Ureter (tissue), 1 donor: ENCODE results near the gene TREML4. TPM values are rescaled to one million over a fixed set of nuclear protein-coding genes. Genes with fewer than 3 reads are reported as not detected.

Experiments used
- DNase-seq: peaks from one replicate; pipeline ENCODE4 v3.0.0-alpha.2; 2020; ENCODE audit warnings: low spot score
- total RNA-seq: library from RNA; stranded (reverse); gene quantifications from one replicate; pipeline ENCODE4 v1.2.4, GENCODE V29; 2023
- donor health status: DM: yes; HTN: yes; CAD: no.

Gene TREML4
- total RNA-seq, 1 donor from 2014 or later = not detected

GRCh38 chr6:41252401-41253169, 24.4 kb downstream of the TREML4 start:
- no peak for DNase-seq

GRCh38 chr6:41255110-41255509, 27.0 kb downstream of the TREML4 start:
- no peak for DNase-seq

GRCh38 chr6:41255638-41256246, 27.6 kb downstream of the TREML4 start:
- DNase-seq = no peak

GRCh38 chr6:41256383-41256782, 28.2 kb downstream of the TREML4 start:
- DNase-seq = no peak

GRCh38 chr6:41257369-41258195, 29.4 kb downstream of the TREML4 start:
- no peak for DNase-seq

- no peak for DNase-seq
Measured at GRCh38 chr6:41258196-41258493, 30.0 kb downstream of the TREML4 start.

- no peak for DNase-seq
Measured at GRCh38 chr6:41262401-41262800, 34.3 kb downstream of the TREML4 start.

- DNase-seq = no peak
Measured at GRCh38 chr6:41263267-41263666, 35.1 kb downstream of the TREML4 start.

- DNase-seq = no peak
Measured at GRCh38 chr6:41266541-41266940, 38.4 kb downstream of the TREML4 start.

- no peak for DNase-seq
Measured at GRCh38 chr6:41268478-41268877, 40.3 kb downstream of the TREML4 start.

GRCh38 chr6:41269166-41269565, 41.0 kb downstream of the TREML4 start:
- DNase-seq = no peak

- peak; percentile 18 for DNase-seq
Measured at GRCh38 chr6:41269716-41270115, 41.6 kb downstream of the TREML4 start.

GRCh38 chr6:41271901-41272395, 43.8 kb downstream of the TREML4 start:
- no peak for DNase-seq

GRCh38 chr6:41272591-41273240, 44.6 kb downstream of the TREML4 start:
- no peak for DNase-seq

GRCh38 chr6:41273714-41274113, 45.6 kb downstream of the TREML4 start:
- DNase-seq = peak; percentile 23

GRCh38 chr6:41274256-41274655, 46.1 kb downstream of the TREML4 start:
- DNase-seq = no peak

GRCh38 chr6:41275489-41275888, 47.3 kb downstream of the TREML4 start:
- no peak for DNase-seq

- DNase-seq = no peak
Measured at GRCh38 chr6:41277605-41278004, 49.5 kb downstream of the TREML4 start.

- DNase-seq = no peak
Measured at GRCh38 chr6:41278699-41279405, 50.7 kb downstream of the TREML4 start.

- DNase-seq = no peak
Measured at GRCh38 chr6:41280381-41281057, 52.4 kb downstream of the TREML4 start.

- no peak for DNase-seq
Measured at GRCh38 chr6:41283600-41283999, 55.5 kb downstream of the TREML4 start.
